ENCODE results near the gene ASPM.
"Not testable (repeated sequence)": the region's sequence is repeated elsewhere in the genome, so short reads cannot be mapped to it uniquely, and the experiment has no call there.

The ASPM gene

GRCh38 chr1:197141575-197141974 lies 4.9 kb downstream of the ASPM start:
- no peak for DNase-seq

- no peak for DNase-seq
Observed at GRCh38 chr1:197140121-197140520, 6.3 kb downstream of the ASPM start.

DNA sequence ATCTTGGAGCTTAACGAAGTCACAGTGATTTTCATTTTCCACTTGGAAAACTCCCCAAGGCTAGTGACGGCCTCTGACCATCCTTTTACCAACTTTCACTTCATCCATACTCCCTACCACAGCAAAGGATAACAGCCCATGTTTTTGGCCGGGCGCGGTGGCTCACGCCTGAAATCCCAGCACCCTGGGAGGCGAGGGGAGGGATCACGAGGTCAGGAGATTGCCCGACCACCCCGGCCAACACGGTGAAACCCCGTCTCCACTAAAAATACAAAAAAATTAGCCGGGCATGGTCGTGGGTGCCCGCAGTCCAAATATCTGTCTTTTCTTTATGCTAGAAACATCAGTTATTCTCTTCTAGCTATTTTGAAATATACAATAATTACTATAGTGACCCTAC lies 7.3 kb downstream of the ASPM start:
- DNase-seq: no peak

DNA sequence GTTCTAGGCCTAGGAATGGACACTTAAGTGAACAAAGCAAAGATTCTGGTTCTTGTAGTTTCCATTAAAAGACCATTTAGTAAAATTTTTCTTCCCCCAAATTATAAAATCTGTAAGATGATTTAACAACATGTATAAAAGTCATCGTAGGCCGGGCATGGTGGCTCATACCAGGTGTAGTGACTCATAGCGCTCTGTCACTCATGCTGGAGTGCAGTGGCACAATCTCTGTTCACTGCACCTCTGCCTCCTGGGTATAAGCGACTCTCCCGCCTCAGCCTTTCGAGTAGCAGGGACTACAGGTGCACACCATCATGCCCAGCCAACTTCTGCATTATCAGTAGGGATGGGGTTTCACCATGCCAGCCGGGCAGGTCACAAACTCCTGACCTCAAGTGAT lies 9.1 kb downstream of the ASPM start:
- no peak for DNase-seq

- no peak for DNase-seq
Observed at GRCh38 chr1:197130677-197131304, 15.7 kb downstream of the ASPM start.

DNA sequence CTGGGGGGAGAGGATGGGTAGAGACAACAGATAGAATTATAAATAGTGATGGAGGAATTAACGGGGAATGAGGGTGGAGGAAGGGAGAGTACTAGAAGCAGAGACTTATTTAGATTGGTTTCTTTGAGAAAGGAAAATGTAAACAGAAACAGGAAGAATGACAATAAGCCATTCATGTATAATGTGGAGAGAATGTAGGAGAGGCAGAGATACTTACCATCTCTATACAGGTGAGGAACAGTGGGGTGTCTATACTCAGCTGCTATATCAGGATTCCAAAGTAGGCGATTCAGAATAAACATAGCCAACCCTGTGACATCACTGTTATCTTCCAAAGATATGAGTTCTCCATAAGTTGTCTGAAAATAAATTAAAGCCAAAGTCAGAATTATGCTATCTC lies 16.8 kb downstream of the ASPM start:
- DNase-seq: no peak

DNA sequence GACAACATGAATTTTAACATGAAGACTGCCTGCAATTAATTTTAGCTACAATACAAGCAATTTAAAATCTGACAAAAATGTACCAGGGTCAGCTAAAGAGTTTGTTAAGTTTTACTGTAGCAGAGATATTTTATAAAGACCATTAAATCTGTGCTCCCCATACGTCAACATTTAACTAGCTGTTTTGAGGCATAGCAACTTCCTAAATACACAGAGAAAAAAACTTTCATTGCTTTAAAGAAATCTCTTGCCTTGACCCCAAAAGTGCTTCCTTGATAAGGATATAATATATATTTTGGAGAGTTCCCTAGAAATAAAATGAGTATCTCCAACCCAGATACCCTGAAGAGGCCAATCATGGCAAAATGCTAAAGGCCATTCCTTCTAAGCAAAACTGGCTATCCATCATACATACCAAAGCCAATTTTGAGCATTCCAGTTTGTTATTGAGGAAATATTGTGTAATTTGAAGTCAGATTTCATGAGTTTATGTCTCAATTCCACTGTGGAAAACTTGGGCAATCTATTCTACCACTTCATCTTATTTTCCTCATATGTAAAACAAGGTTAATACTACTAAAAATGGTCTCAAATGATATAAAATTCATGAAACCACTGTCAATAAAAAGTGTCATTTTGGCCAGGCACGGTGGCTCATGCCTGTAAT lies 19.1 kb downstream of the ASPM start:
- no peak for DNase-seq

GRCh38 chr1:197126691-197127090 lies 19.8 kb downstream of the ASPM start:
- DNase-seq: no peak

- DNase-seq: no peak
Observed at GRCh38 chr1:197124376-197124775, 22.1 kb downstream of the ASPM start.

- no peak for DNase-seq
Observed at GRCh38 chr1:197116156-197116555, 30.3 kb downstream of the ASPM start.

DNA sequence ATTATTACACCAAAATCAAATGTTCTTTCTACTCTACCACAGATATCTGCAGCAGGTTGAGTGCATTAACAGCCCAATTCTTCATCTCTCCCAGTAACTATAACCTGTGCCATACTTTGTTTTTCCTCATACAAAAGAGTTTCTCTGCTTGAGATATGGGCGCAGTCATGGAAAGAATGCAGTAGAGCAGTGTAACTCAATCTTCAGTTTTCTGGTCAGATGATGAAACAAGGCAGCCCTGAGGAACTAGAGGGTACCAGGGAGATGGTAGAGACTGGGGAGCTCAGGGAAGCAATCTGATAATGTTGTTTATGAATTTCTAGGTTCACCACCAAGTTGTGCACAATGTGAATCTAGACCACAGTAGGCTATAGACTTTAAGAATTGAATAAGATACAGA lies 39.6 kb downstream of the ASPM start:
- no peak for DNase-seq

GRCh38 chr1:197103300-197103699 lies 43.2 kb downstream of the ASPM start:
- DNase-seq: no peak

DNA sequence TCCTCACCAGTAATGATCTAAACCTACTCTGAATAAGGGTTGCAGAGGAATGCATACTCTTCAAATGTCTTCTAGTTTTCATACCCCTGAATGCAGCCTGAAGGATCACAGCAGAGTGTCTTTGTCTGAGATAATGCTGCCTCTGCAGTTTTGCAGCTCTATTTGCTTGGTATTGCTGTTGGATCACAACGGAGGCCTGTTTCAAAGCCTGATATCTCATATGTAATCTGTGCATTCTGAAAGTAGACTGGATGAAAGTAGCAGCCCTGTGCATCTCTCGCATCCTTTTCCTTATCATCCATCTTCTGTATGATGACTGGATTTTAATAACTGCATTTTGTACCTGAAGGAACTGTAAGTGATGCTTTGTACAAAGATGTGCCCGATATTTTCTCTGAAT lies 44.5 kb downstream of the ASPM start:
- DNase-seq: no peak

DNA sequence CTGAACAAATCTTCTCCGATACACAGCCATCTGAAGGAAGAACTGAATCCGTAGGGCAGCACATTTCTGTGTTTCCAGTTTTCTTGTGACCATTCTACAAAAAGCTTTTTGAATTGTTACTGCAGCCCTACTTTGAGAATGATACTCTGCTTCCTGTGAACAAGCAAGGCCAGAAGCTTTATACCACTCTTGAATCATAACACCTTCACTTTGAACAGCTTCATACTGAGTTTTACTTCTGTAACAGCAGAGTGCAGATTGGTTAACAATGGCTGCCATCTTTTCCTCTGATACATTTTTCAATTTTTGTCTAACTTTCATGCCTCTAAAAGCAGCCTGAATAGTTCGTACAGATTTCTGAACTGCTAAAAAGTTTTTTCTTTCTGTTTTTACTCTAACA lies 45.8 kb downstream of the ASPM start:
- DNase-seq: no peak

DNA sequence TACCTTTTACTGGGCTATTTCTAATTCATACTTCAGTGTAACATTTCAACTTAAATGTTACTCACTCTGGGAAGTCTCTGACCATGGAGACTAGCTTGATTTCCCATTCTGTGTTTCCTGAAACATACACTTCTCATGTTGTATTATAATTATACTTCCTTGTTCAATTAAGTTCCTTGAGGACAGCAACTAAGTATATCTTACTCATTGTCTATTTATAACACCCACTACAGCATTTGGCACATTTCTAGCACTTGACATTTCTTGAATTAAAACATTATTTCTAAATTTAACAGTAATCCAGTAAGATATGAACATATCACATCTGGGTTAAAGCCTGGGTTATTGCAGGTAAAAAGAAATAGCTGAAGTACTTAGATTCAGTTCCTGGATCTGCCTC lies 47.0 kb downstream of the ASPM start:
- DNase-seq: no peak

GRCh38 chr1:197096971-197097370 lies 49.5 kb downstream of the ASPM start:
- not testable (repeated sequence) for DNase-seq

GRCh38 chr1:197096137-197096536 lies 50.3 kb downstream of the ASPM start:
- no peak for DNase-seq

DNA sequence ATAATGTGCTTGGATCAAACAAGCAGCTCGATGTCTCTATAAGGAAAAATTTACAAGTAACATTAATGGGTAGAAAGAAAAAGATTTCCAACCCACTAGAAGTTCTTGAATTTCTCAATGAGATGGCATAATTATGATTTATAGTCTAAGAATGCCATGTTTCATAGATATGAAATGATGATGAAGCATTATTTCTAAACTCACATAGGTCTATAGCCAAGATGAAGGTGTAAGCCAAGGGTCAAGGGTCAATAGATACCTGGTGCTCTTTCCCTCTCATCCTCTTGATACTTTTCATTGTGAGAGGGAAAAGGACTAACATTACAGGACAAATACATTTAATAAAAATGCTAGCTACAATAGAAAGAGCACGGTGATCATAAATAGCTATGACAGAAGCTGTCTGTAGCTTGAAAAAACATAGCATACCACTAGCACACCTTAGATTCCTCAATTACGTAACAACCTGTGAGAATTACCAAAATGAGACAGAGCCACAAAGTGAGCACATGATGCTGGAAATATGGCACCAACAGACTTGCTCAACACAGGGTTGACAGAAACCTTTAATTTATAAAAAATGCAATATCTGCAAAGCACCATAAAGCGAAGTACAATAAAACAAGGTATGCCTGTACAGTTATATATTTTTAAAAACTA lies 53.1 kb downstream of the ASPM start:
- no peak for DNase-seq

GRCh38 chr1:197092491-197093023 lies 53.9 kb downstream of the ASPM start:
- DNase-seq: no peak

DNA sequence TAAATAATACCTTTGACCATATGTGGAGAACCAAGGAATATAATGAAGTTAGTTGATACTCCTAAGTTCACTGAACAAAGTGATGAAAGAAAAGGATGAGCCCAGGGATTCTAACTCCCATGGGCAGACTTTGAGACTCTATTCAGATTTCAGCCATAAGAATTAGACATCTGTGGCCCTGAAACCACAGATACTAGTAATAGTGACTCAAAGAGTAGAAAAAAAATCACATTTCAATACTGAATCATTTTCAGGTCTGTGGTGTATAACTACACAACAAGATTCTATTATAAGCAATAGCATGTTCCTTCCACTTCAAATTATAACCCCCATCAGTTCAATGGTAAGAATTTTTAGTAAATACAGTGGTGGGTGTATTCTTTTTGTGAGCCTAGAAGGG lies 63.0 kb downstream of the ASPM start:
- no peak for DNase-seq

- DNase-seq: no peak
Observed at GRCh38 chr1:197081117-197081753, 65.2 kb downstream of the ASPM start.

DNA sequence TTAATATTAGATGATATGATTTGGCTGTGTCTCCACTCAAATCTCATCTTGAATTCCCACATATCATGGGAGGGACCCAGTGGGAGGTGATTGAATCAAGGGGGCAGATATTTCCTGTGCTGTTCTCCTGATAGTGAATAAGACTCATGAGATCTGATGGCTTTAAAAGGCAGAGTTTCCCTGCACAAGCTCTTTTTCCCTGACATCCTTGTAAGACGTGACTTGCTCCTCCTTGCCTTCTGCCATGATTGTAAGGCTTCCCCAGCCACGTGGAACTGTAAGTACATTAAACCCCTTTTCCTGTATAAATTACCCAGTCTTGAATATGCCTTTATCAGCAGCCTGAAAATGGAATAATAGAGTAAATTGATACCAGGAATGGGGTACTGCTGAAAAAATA lies 66.1 kb downstream of the ASPM start:
- no peak for DNase-seq

- no peak for DNase-seq
Observed at GRCh38 chr1:197076585-197076984, 69.9 kb downstream of the ASPM start.

GRCh38 chr1:197073978-197074377 lies 72.5 kb downstream of the ASPM start:
- no peak for DNase-seq

Measured in NCI-H187 treated with DMSO at 0.1 percent for 48 hours (cell line).